CD4-positive, alpha-beta memory T cell (primary cell): ENCODE results near the gene PSMB10. TPM values are rescaled to one million over a fixed set of nuclear protein-coding genes. Genes with fewer than 3 reads are reported as not detected.

Experiments used
- CTCF ChIA-PET: fragments of 350-600 bp; sonication (Branson Sonifier 250); formaldehyde crosslinking; loops from one replicate; lab custom pipeline; 2021; ENCODE audit warnings: inconsistent platforms; ENCODE audit not compliant: partially characterized antibody; lab: Charles Lee
- POLR2A ChIA-PET: fragments of 350-600 bp; sonication (Branson Sonifier 250); formaldehyde crosslinking; loops from one replicate; lab custom pipeline; 2021; ENCODE audit not compliant: partially characterized antibody; lab: Charles Lee
- DNase-seq, 5 donors: peaks; one replicate each; pipeline versions ENCODE4 v3.0.0 to v3.0.0-alpha.2; 2020 to 2022; ENCODE audit warnings: mixed read lengths in 1 of 5
- H3K27ac ChIP-seq: one replicate; pipeline ENCODE4 v1.7.0; 2013; ENCODE audit warnings: low read depth, low read length
- H3K27me3 ChIP-seq: 2 replicates; pipeline ENCODE4 v1.7.0; 2013; ENCODE audit warnings: mild to moderate bottlenecking, low read length, moderate library complexity; ENCODE audit not compliant: insufficient read depth
- H3K36me3 ChIP-seq: 2 replicates; pipeline ENCODE4 v1.7.0; 2013; ENCODE audit warnings: mild to moderate bottlenecking, low read length, moderate library complexity; ENCODE audit not compliant: insufficient read depth
- H3K4me1 ChIP-seq: 2 replicates; pipeline ENCODE4 v1.7.0; 2013; ENCODE audit warnings: mild to moderate bottlenecking, low read length, moderate library complexity; ENCODE audit not compliant: insufficient read depth
- H3K4me3 ChIP-seq, 2 donors: one replicate each; pipeline ENCODE4 v1.7.0; 2013; ENCODE audit warnings: low read length in 2 of 2, mild to moderate bottlenecking in 1 of 2
- H3K9me3 ChIP-seq, 2 donors: one replicate each; pipeline ENCODE4 v1.7.0; 2013; ENCODE audit warnings: low read length in 2 of 2, control low read depth in 1 of 2; ENCODE audit not compliant: control insufficient read depth in 1 of 2
- H3K27ac Mint-ChIP-seq, 7 donors: one replicate each; pipeline ENCODE4 v1.8.0; 2020 to 2021; ENCODE audit warnings: mixed read lengths in 7 of 7, mild to moderate bottlenecking in 6 of 7, inconsistent platforms in 3 of 7, moderate library complexity in 3 of 7
- H3K27me3 Mint-ChIP-seq, 2 donors: one replicate each; pipeline ENCODE4 v1.8.0; 2020 to 2021; ENCODE audit warnings: mixed read lengths in 2 of 2
- H3K36me3 Mint-ChIP-seq, 2 donors: one replicate each; pipeline ENCODE4 v1.8.0; 2020 to 2021; ENCODE audit warnings: mixed read lengths in 2 of 2, inconsistent platforms in 1 of 2, mild to moderate bottlenecking in 1 of 2
- H3K4me1 Mint-ChIP-seq, 4 donors: one replicate each; pipeline ENCODE4 v1.8.0; 2020 to 2021; ENCODE audit warnings: mixed read lengths in 4 of 4, mild to moderate bottlenecking in 1 of 4
- H3K4me3 Mint-ChIP-seq, 8 donors: one replicate each; pipeline ENCODE4 v1.8.0; 2020 to 2021; ENCODE audit warnings: mixed read lengths in 8 of 8, mild to moderate bottlenecking in 7 of 8, moderate library complexity in 6 of 8, inconsistent platforms in 3 of 8
- H3K9me3 Mint-ChIP-seq, 8 donors: one replicate each; pipeline ENCODE4 v1.8.0; 2020 to 2021; ENCODE audit warnings: mixed read lengths in 8 of 8, mild to moderate bottlenecking in 5 of 8, inconsistent platforms in 3 of 8, moderate library complexity in 1 of 8
- intact Hi-C: fragments of 100-400 bp; cut with micrococcal nuclease; formaldehyde crosslinking; loops from one replicate; pipeline ENCODE4 v1.15.1; 2023
- polyA plus RNA-seq, 2 donors: library from polyadenylated mRNA; unstranded; fragments of 300-500 nt; fragmentation: Illumina TruSeq; gene quantifications; one replicate each; pipeline ENCODE4 v1.2.3, GENCODE V29; 2021
- total RNA-seq, 2 experiments: library from RNA; stranded (reverse); gene quantifications; one replicate each; pipeline ENCODE4 v1.2.3, GENCODE V29; 2021

Gene PSMB10
- total and polyA plus RNA-seq, 4 experiments from 2014 or later, result 147 to 777 (median 306) TPM

DNA sequence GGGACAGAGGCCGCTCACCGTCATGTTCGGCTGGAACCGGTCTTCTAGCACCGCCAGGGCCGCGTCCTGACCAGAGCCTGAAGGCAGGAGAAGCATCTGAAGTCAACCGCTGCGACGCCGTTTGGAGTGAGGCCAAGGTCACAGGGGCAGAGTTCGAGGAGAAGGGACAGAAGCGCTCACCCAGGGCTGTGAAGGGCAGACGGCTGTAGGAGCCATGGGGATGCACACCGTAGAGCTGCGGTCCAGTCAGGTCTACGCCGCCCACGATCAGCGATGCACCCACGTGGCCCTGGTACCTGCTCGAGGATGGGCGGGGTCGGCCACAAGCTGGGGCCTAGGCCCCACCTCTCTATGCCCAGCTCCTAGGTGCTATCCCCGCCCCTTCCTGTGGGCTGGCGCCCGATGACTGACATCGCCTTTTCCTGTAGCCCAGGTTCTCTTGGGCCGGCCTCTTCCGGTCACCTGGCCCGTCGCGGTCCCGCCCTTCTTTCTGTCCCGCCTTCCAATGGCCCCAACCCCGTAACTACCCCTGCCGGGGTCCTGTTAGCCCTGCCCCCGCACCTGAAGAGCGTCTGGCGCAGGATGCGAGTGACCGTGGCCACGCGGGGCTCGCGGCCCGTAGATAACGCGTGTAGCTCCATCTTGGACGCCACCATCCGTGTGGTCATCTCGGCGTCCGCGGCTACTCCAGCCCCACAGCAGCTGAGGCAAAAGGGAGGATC is 1.1 kb downstream of the PSMB10 start:
- DNase-seq, result peak; percentile 91 to 99 (median 95)
- no peaks in the 10 kb centered on the region for H3K9me3 ChIP-seq
- peak overlapping the region; percentile 96 to 99 (median 98) for H3K27ac Mint-ChIP-seq
- CTCF ChIA-PET, result interaction anchor here (0.5 to 3.3 kb wide), 14 partner anchors 9 to 1252 kb away, joined by 3 to 16 read pairs (median 4); partner anchors contain the start of genes NFATC3 and NRN1L
- peaks cover 31% of the 10 kb centered on the region for H3K36me3 ChIP-seq
- H3K4me3 Mint-ChIP-seq, result peak overlapping the region; percentile 96 to 100 (median 99)
- POLR2A ChIA-PET, result interaction anchor here (0.7 to 7.3 kb wide), 58 partner anchors 7 to 581 kb away, joined by 3 to 49 read pairs (median 6); partner anchors contain the start of genes ACD, CENPT, DDX28 and DPEP2
- peak overlapping the region; percentile 81 to 98 for H3K4me3 ChIP-seq
- peaks cover 35% of the 10 kb centered on the region for H3K4me1 ChIP-seq
- H3K27me3 ChIP-seq, result no peaks in the 10 kb centered on the region
- peaks cover 15 to 40% of the 10 kb centered on the region in 2 donors for H3K36me3 Mint-ChIP-seq
- intact Hi-C loops, result loop anchor here (1.0 to 2.0 kb wide), 8 partner anchors 33 to 373 kb away; partner anchors contain the start of genes CTCF, DPEP2, NFATC3 and PSKH1
- H3K27ac ChIP-seq, result peak overlapping the region; percentile 81
- H3K9me3 Mint-ChIP-seq, result peaks cover 0 to 3% (median 0%) of the 10 kb centered on the region in 8 donors
- H3K27me3 Mint-ChIP-seq, result no peaks in the 10 kb centered on the region
- H3K4me1 Mint-ChIP-seq, result peaks cover 21 to 50% (median 40%) of the 10 kb centered on the region in 4 donors

DNA sequence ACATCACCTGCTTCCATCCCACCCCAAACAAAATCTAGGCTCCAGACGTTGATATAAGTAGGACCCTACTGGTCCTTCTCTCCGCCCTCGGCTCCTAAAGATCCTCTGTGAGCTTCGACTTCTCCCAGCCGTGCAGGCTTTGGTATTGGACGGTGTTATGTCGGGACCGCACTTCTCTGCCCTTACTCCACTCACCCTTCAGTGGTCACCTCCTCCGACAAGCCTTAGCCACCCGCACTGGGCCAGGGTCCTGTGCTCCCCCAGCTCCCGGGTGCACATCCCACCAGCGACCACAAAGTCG is 1.6 kb downstream of the PSMB10 start:
- Histone ChIP-seq H3K4me1 (peaks cover 30% of the 10 kb centered on the region), H3K9me3 (no peaks in the 10 kb centered on the region), H3K27ac (peak overlapping the region; percentile 81), H3K27me3 (no peaks in the 10 kb centered on the region), H3K4me3 (peak overlapping the region in 1 of 2 donors; percentile 98), H3K36me3 (peaks cover 36% of the 10 kb centered on the region)
- Mint-ChIP-seq H3K4me3 (peak overlapping the region; percentile 96 to 100 (median 99)), H3K27me3 (no peaks in the 10 kb centered on the region), H3K9me3 (peaks cover 0 to 3% (median 0%) of the 10 kb centered on the region in 8 donors), H3K4me1 (peaks cover 18 to 45% (median 35%) of the 10 kb centered on the region in 4 donors), H3K27ac (peak overlapping the region; percentile 96 to 99 (median 98)), H3K36me3 (peaks cover 15 to 40% of the 10 kb centered on the region in 2 donors)
- no peak for DNase-seq
- CTCF ChIA-PET, result interaction anchor here (1.0 to 3.3 kb wide), 10 partner anchors 8 to 414 kb away, joined by 3 to 16 read pairs (median 6); partner anchors contain the start of genes NFATC3 and NRN1L
- POLR2A ChIA-PET, result interaction anchor here (0.7 to 7.3 kb wide), 45 partner anchors 9 to 453 kb away, joined by 3 to 49 read pairs (median 7); partner anchors contain the start of genes ACD, ATP6V0D1, CENPT and DDX28
- intact Hi-C loops, result loop anchor here (1.0 kb wide), 5 partner anchors 42 to 373 kb away; partner anchors contain the start of genes CTCF, DPEP2 and PSKH1

DNA sequence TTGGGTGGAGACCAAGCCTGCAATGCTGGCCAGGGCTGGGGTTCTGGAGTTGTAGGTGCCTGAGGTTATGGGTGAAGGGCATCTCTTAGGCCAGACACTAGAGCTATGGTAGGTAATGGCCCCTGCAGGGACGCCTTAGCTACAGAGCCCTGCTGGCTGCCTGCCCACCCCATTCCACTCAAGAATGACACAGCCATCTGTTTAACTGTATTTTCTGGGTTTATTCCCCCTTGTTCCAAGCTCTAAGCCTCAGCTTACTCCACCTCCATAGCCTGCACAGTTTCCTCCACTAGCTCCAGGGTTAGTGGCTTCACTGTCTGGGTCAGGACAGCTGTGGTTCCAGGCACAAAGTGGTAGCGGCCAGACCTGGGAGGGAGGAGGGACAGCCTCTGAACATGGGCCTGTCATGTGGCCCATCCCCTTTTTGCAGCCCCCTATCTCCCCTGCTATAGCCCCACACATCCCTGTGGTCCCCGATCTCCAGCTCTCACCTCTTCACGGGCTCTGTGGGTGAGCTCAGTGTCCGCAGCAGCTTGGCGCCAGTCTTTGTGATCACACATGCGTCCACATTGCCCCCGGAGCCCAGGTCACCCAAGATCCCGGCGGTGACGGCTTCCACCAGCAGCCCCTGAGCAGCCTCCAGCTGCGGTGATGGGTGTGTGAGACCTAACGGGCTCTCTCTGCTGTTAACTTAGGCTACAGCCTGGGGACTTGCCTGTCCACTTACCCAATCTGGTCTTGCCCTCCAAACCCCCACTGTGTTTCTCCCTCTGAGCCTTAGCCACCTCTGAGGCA is 2.1 kb downstream of the PSMB10 start:
- Histone ChIP-seq H3K27me3 (no peaks in the 10 kb centered on the region), H3K36me3 (peaks cover 41% of the 10 kb centered on the region), H3K27ac (peak overlapping the region; percentile 81), H3K4me3 (no peak overlapping the region), H3K4me1 (peaks cover 25% of the 10 kb centered on the region), H3K9me3 (no peaks in the 10 kb centered on the region)
- ChIA-PET POLR2A (interaction anchor here (1.0 to 7.3 kb wide), 29 partner anchors 8 to 453 kb away, joined by 3 to 49 read pairs (median 11); partner anchors contain the start of genes ATP6V0D1, DDX28, DUS2 and EDC4), CTCF (interaction anchor here (1.5 to 3.3 kb wide), 8 partner anchors 8 to 414 kb away, joined by 3 to 16 read pairs (median 7); partner anchors contain the start of gene NRN1L)
- intact Hi-C loops, result loop anchor here (1.0 kb wide), 5 partner anchors 41 to 372 kb away; partner anchors contain the start of genes CTCF, DPEP2 and PSKH1
- Mint-ChIP-seq H3K4me1 (peaks cover 14 to 40% (median 30%) of the 10 kb centered on the region in 4 donors), H3K27me3 (no peaks in the 10 kb centered on the region), H3K9me3 (peaks cover 0 to 3% (median 0%) of the 10 kb centered on the region in 8 donors), H3K27ac (peak overlapping the region; percentile 15 to 99 (median 98)), H3K36me3 (peaks cover 15 to 45% of the 10 kb centered on the region in 2 donors), H3K4me3 (peak overlapping the region in 5 of 8 donors; percentile 36 to 100 (median 98))
- DNase-seq, result no peak

DNA sequence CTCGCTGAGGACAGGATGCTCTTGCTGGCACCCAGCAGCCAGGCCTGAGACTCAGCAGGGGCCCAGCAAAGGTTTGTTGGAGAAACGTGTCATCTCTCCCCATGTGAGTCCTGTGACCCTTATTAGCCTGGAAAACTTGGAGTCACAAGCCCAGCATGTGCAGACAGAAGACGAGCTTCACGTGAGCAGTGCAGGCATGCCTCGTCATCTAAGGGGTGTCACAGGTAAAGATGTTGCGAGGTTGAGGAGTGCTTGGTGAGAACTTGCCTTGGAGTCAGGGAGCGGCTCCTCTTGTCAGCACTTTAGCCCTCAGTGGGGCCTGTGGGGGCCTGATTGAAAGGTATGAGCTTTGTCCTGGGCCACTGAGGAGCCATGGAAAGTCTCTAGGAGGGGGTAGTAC is 2.8 kb downstream of the PSMB10 start:
- peak overlapping the region in 6 of 7 donors; percentile 15 to 81 (median 46) for H3K27ac Mint-ChIP-seq
- Histone ChIP-seq H3K27ac (no peak overlapping the region), H3K4me1 (peaks cover 22% of the 10 kb centered on the region), H3K27me3 (no peaks in the 10 kb centered on the region), H3K9me3 (no peaks in the 10 kb centered on the region), H3K36me3 (peaks cover 45% of the 10 kb centered on the region), H3K4me3 (no peak overlapping the region)
- POLR2A ChIA-PET, result interaction anchor here (1.0 to 7.3 kb wide), 15 partner anchors 11 to 452 kb away, joined by 3 to 49 read pairs (median 11); partner anchors contain the start of genes ATP6V0D1, DDX28, DUS2 and EDC4
- intact Hi-C loops, result no loop called here
- peaks cover 14 to 35% (median 27%) of the 10 kb centered on the region in 4 donors for H3K4me1 Mint-ChIP-seq
- CTCF ChIA-PET, result interaction anchor here (1.5 to 2.9 kb wide), 4 partner anchors 9 to 413 kb away, joined by 3 to 14 read pairs (median 9); no protein-coding TSS in a partner anchor
- DNase-seq, result no peak
- no peaks in the 10 kb centered on the region for H3K27me3 Mint-ChIP-seq
- peaks cover 0 to 3% (median 0%) of the 10 kb centered on the region in 8 donors for H3K9me3 Mint-ChIP-seq
- H3K36me3 Mint-ChIP-seq, result peaks cover 15 to 45% of the 10 kb centered on the region in 2 donors
- peak overlapping the region in 3 of 8 donors; percentile 10 to 43 (median 25) for H3K4me3 Mint-ChIP-seq

DNA sequence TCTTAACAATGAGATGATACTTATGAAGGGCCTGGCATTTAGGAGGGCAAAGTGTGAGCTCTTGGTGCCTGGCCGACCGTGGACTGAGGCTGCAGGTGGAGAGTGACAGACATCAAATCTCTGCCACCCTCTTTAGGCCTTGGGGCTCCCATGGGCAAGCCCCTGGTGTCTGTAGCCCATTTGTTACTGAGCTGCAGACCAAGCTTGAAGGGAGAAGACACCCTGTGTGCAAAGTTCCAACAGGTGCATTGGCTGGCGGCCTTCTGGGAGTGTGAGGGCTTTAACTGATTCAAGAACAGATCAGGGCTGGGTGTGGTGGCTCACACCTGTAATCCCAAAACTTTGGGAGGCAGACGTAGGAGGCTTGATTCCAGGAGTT is 4.2 kb downstream of the PSMB10 start:
- H3K4me3 ChIP-seq, result no peak overlapping the region
- peaks cover 0 to 3% (median 0%) of the 10 kb centered on the region in 8 donors for H3K9me3 Mint-ChIP-seq
- H3K27ac Mint-ChIP-seq, result peak overlapping the region in 3 of 7 donors; percentile 17 to 47 (median 46)
- intact Hi-C loops, result no loop called here
- CTCF ChIA-PET, result interaction anchor here (0.9 to 1.9 kb wide), 5 partner anchors 9 to 260 kb away, joined by 3 to 8 read pairs (median 6); no protein-coding TSS in a partner anchor
- peaks cover 55% of the 10 kb centered on the region for H3K36me3 ChIP-seq
- H3K9me3 ChIP-seq, result no peaks in the 10 kb centered on the region
- H3K4me1 ChIP-seq, result peaks cover 25% of the 10 kb centered on the region
- no peak overlapping the region for H3K27ac ChIP-seq
- POLR2A ChIA-PET, result interaction anchor here (1.2 to 2.4 kb wide), 3 partner anchors 10 to 116 kb away, joined by 3 to 11 read pairs (median 4); no protein-coding TSS in a partner anchor
- no peak overlapping the region for H3K4me3 Mint-ChIP-seq
- DNase-seq, result no peak
- peaks cover 16 to 41% (median 32%) of the 10 kb centered on the region in 4 donors for H3K4me1 Mint-ChIP-seq
- H3K36me3 Mint-ChIP-seq, result peaks cover 15 to 54% of the 10 kb centered on the region in 2 donors
- H3K27me3 Mint-ChIP-seq, result no peaks in the 10 kb centered on the region
- no peaks in the 10 kb centered on the region for H3K27me3 ChIP-seq

DNA sequence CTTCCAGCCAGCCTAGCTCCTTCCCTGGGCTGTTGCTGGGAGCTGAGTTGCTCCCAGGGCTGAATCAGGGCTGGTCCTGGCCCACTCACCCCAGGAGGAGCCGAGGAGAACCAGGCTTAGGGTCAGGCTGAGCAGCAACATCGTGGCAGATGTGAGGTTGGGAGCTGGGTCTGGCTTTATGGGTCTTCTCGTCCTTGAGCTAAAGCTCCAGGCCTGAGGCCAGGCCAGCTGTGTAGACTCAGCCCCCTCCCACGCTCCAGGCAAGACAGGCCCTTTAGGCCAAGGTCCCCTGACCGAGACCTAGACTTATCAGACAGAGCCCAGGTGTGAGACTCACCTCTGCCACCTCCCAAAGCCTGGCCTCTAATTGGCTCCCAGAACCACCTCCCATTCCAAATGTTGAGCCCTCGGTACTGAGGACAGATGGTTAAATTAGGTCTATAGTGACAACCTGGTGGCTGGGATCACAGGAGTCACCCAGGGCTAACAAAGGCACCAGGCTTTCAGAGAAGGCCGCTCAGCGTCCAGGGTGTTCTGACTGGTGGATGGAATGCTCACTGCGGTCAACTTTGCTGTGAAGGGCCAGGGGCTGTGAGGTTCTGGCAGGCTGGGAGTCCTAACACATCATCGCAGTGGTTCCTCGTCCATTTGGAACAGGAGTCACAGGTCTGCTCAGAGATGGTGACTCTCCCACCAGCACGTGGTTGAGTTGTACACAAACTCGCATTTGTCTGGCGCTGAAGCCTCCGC is 4.8 kb downstream of the PSMB10 start, which contains the start of gene CTRL:
CTRL (minus strand) TSS at position 151 of the 750 bp plus-strand sequence; CDS start at position 141, 10 bp downstream.
- CTCF ChIA-PET, result interaction anchor here (0.7 to 5.3 kb wide), 8 partner anchors 9 to 411 kb away, joined by 3 to 30 read pairs (median 5); no protein-coding TSS in a partner anchor
- Mint-ChIP-seq H3K27me3 (no peaks in the 10 kb centered on the region), H3K9me3 (peaks cover 0 to 3% (median 0%) of the 10 kb centered on the region in 8 donors), H3K4me1 (peaks cover 11 to 36% (median 26%) of the 10 kb centered on the region in 4 donors), H3K27ac (peak within 1 kb of the TSS in 6 of 7 donors; percentile 46 to 53 (median 47)), H3K4me3 (no peak within 1 kb of the TSS), H3K36me3 (peaks cover 15 to 50% of the 10 kb centered on the region in 2 donors)
- Histone ChIP-seq H3K27ac (no peak within 1 kb of the TSS), H3K27me3 (no peaks in the 10 kb centered on the region), H3K9me3 (no peaks in the 10 kb centered on the region), H3K36me3 (peaks cover 56% of the 10 kb centered on the region), H3K4me3 (no peak within 1 kb of the TSS), H3K4me1 (peaks cover 19% of the 10 kb centered on the region)
- POLR2A ChIA-PET, result interaction anchor here (1.0 to 2.4 kb wide), 6 partner anchors 11 to 115 kb away, joined by 3 to 11 read pairs (median 4); partner anchors contain the start of gene PSKH1
- intact Hi-C loops, result no loop called here
- DNase-seq, result no peak
